ENCODE results near the gene CSTPP1. TPM values are rescaled to one million over a fixed set of nuclear protein-coding genes. Genes with fewer than 3 reads are reported as not detected.

CSTPP1 gene
- total and polyA plus RNA-seq, 2 donors (not counting 3 experiments of a cell fraction or from before 2014, with no cell fraction given): 25.9 to 38.2 TPM

DNA sequence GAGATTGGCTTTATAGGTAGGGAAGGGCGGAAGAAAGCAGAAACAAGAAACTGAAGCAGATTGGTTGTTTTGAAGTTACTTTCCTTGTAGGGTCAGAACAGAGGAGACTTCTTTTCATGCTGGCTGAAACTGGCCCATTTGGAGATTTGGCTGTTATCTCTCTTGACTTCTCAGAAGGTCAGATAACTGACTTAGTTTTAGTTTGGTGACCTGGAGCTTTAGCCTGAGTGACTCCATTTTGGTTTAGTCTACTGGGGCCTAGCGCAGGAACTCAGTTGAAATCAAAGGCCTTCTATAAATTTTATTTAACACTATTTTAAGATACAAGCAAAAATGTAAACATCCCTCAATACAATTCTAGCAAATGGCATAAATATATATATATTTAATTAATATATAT is 31.4 kb downstream of the CSTPP1 start:
- no peak overlapping the region for H3K4me2 ChIP-seq (ENCODE audit: insufficient read depth, low read length)
- DNase-seq (ENCODE audit: low read depth, low spot score) (no peak), FAIRE-seq (no peak)
- no peak overlapping the region for H3K27ac ChIP-seq (ENCODE audit: insufficient read depth, low read depth, low read length)
- H3K9me1 ChIP-seq (replicated peaks; ENCODE audit: control insufficient read depth, extremely low read depth, insufficient read depth, low read length): no peaks in the 10 kb centered on the region
- no peaks in the 10 kb centered on the region for H4K20me1 ChIP-seq (replicated peaks; ENCODE audit: control insufficient read depth, extremely low read depth, insufficient read depth, low read length)
- intact Hi-C loops (cut with micrococcal nuclease): no loop called here
- POLR2A ChIA-PET: no interaction called here
- H3K36me3 ChIP-seq (ENCODE audit: control insufficient read depth in 2 of 2, extremely low read depth in 1 of 2, insufficient read depth in 2 of 2, low read length in 2 of 2): no peaks in the 10 kb centered on the region
- H3K9ac ChIP-seq (replicated peaks; ENCODE audit: extremely low read depth, insufficient read depth, low read length): no peak overlapping the region
- H3K27me3 ChIP-seq (ENCODE audit: control insufficient read depth in 2 of 2, insufficient read depth in 2 of 2, low read length in 2 of 2): no peaks in the 10 kb centered on the region
- H3K4me3 ChIP-seq (replicated peaks in 1 of 3; ENCODE audit: insufficient read depth in 1 of 3, low read depth in 1 of 3, low read length in 3 of 3): no peak overlapping the region
- no peak for TF ChIP-seq GATA2 (IDR thresholded peaks at IDR 0.05; ENCODE audit: insufficient read depth, insufficient read length, low read depth, low read length)
- TF ChIP-seq EZH2 (IDR thresholded peaks at IDR 0.05; ENCODE audit: borderline replicate concordance, low read depth, low read length, severe bottlenecking): no peak
- TF ChIP-seq POLR2AphosphoS5 (IDR thresholded peaks at IDR 0.05; ENCODE audit: insufficient read depth, low read depth, low read length): no peak
- TF ChIP-seq FOS (IDR thresholded peaks at IDR 0.05; ENCODE audit: borderline replicate concordance, insufficient read depth, low read length): no peak
- TF ChIP-seq JUN (IDR thresholded peaks at IDR 0.05; ENCODE audit: borderline replicate concordance, insufficient read depth, insufficient read length, low read depth): no peak
- no peak for TF ChIP-seq POLR2A (IDR thresholded peaks at IDR 0.05; ENCODE audit: low read depth, low read length)
- no peak for TF ChIP-seq CTCF (IDR thresholded peaks at IDR 0.05; ENCODE audit: extremely low read depth in 1 of 2, insufficient read depth in 1 of 2, low read depth in 1 of 2, low read length in 2 of 2)
- TF ChIP-seq MAX (IDR thresholded peaks at IDR 0.05; ENCODE audit: insufficient read depth, insufficient read length): no peak
- TF ChIP-seq MYC (IDR thresholded peaks at IDR 0.05; ENCODE audit: low read depth, low read length): no peak
- CTCF ChIA-PET: no interaction called here
- H3K4me1 ChIP-seq (ENCODE audit: control insufficient read depth, extremely low read depth, insufficient read depth, low read length): no peaks in the 10 kb centered on the region
- dilution Hi-C loops (cut with MboI; ENCODE audit: extremely low pct_ligation_motif_present, low sequenced_read_pairs): no loop called here
- BruUV-seq (replicated peaks): no TSS peak
- H3K9me3 ChIP-seq (replicated peaks; ENCODE audit: control insufficient read depth, insufficient read depth, low read length): no peaks in the 10 kb centered on the region
- no peak overlapping the region for H2AFZ ChIP-seq (ENCODE audit: low read depth, low read length)
- no peaks in the 10 kb centered on the region for H3K79me2 ChIP-seq (ENCODE audit: control insufficient read depth, insufficient read depth, low read length)

Measured in endothelial cell of umbilical vein (primary cell).